Measurements from ENCODE around the gene DOCK9. TPM values are rescaled to one million over a fixed set of nuclear protein-coding genes. Genes with fewer than 3 reads are reported as not detected.

DOCK9 gene
- total and polyA plus RNA-seq, 5 experiments from 2014 or later, result 6.6 to 211 (median 36.8) TPM

Other genes starting within 250 kb of the DOCK9 start
- gene SLC15A1, start 225.4 kb downstream of the DOCK9 start, total RNA-seq, result not detected
- not detected for gene SLC15A1, start 225.4 kb downstream of the DOCK9 start, polyA plus RNA-seq
- 100 to 1,000 TPM; 105 to 108 TPM for gene UBAC2, start 222.8 kb upstream of the DOCK9 start, total RNA-seq
- gene UBAC2, start 222.8 kb upstream of the DOCK9 start, polyA plus RNA-seq, result 100 to 1,000 TPM; 160 to 178 (median 173) TPM